Uterus (tissue), 2 donors: ENCODE data around the gene MYL7.

ENCODE experiments used
- POLR2A ChIP-seq, 2 donors: fragments of 450-650 bp; IDR thresholded peaks; one replicate each; pipeline ENCODE4 v1.6.1; 2016; ENCODE audit warnings: antibody characterized with exemption in 2 of 2, mild to moderate bottlenecking in 1 of 2, moderate library complexity in 1 of 2
- TF ChIP-seq, protein P1 (sequence below), 4 experiments: fragments of 200-600 bp in 2 of 4; fragments of 450-650 bp in 2 of 4; sonication (generic) in 2 of 4; IDR thresholded peaks; one replicate each; pipeline ENCODE4 v1.5.1; 2016 to 2019; ENCODE audit warnings: antibody characterized with exemption in 4 of 4, mild to moderate bottlenecking in 2 of 4, moderate library complexity in 1 of 4

DNA sequence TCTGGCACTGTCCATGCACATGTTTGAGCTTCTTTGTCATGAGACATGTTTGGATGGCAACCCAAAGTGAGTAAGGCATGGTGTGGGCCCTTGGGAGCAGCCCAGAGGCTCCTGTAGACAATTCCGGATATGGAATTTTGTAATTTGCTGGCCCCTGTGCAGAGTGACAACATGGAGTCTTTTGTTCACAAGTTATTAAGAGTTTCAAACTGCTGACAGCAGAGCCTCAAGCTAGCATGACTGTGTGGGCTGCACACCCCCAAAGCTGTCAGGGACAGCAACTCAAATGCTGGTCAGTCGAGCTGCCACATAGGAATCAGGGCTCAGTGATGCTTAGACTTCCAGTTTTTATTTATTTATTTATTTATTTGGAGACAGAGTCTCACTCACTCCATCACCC lies 7.0 kb upstream of the MYL7 start:
- TF ChIP-seq, protein P1, sequence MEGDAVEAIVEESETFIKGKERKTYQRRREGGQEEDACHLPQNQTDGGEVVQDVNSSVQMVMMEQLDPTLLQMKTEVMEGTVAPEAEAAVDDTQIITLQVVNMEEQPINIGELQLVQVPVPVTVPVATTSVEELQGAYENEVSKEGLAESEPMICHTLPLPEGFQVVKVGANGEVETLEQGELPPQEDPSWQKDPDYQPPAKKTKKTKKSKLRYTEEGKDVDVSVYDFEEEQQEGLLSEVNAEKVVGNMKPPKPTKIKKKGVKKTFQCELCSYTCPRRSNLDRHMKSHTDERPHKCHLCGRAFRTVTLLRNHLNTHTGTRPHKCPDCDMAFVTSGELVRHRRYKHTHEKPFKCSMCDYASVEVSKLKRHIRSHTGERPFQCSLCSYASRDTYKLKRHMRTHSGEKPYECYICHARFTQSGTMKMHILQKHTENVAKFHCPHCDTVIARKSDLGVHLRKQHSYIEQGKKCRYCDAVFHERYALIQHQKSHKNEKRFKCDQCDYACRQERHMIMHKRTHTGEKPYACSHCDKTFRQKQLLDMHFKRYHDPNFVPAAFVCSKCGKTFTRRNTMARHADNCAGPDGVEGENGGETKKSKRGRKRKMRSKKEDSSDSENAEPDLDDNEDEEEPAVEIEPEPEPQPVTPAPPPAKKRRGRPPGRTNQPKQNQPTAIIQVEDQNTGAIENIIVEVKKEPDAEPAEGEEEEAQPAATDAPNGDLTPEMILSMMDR (IDR thresholded peaks at IDR 0.05): no peak
- no peak for TF ChIP-seq POLR2A (IDR thresholded peaks at IDR 0.05)
